HG02973 (cell line): ENCODE data around the gene CFAP61.

Source experiments
- ATAC-seq: cut with Tn5 transposase; IDR thresholded peaks from one replicate; pipeline ENCODE4 v1.9.1; 2021; ENCODE audit warnings: moderate library complexity; ENCODE audit not compliant: unreplicated experiment

Gene CFAP61

GRCh38 chr20:20150241-20150640, 97.9 kb downstream of the CFAP61 start:
- ATAC-seq: no peak

- ATAC-seq: no peak
Observed at GRCh38 chr20:20160520-20160919, 108.2 kb downstream of the CFAP61 start.

GRCh38 chr20:20161611-20162010, 109.3 kb downstream of the CFAP61 start:
- no peak for ATAC-seq

- ATAC-seq: no peak
Observed at GRCh38 chr20:20167698-20168097, 115.4 kb downstream of the CFAP61 start.

- ATAC-seq: no peak
Observed at GRCh38 chr20:20173254-20173653, 120.9 kb downstream of the CFAP61 start.

- no peak for ATAC-seq
Observed at GRCh38 chr20:20174089-20174835, 121.9 kb downstream of the CFAP61 start.

- ATAC-seq: no peak
Observed at GRCh38 chr20:20181322-20181721, 129.0 kb downstream of the CFAP61 start.

GRCh38 chr20:20184149-20184548, 131.8 kb downstream of the CFAP61 start:
- ATAC-seq: no peak

- no peak for ATAC-seq
Observed at GRCh38 chr20:20184706-20185105, 132.4 kb downstream of the CFAP61 start.

- peak; percentile 54 for ATAC-seq
Observed at GRCh38 chr20:20188647-20189046, 136.3 kb downstream of the CFAP61 start.

GRCh38 chr20:20192366-20192765, 140.0 kb downstream of the CFAP61 start:
- no peak for ATAC-seq

GRCh38 chr20:20195021-20195705, 142.8 kb downstream of the CFAP61 start:
- ATAC-seq: no peak

GRCh38 chr20:20196610-20197009, 144.3 kb downstream of the CFAP61 start:
- ATAC-seq: no peak

- ATAC-seq: no peak
Observed at GRCh38 chr20:20198011-20198410, 145.7 kb downstream of the CFAP61 start.

GRCh38 chr20:20199361-20200160, 147.2 kb downstream of the CFAP61 start:
- no peak for ATAC-seq

GRCh38 chr20:20201124-20201523, 148.8 kb downstream of the CFAP61 start:
- no peak for ATAC-seq

GRCh38 chr20:20201639-20202038, 149.3 kb downstream of the CFAP61 start:
- ATAC-seq: no peak

- no peak for ATAC-seq
Observed at GRCh38 chr20:20202768-20203167, 150.4 kb downstream of the CFAP61 start.

- no peak for ATAC-seq
Observed at GRCh38 chr20:20203784-20204183, 151.5 kb downstream of the CFAP61 start.

- ATAC-seq: no peak
Observed at GRCh38 chr20:20204256-20204655, 151.9 kb downstream of the CFAP61 start.

- no peak for ATAC-seq
Observed at GRCh38 chr20:20205141-20205861, 153.0 kb downstream of the CFAP61 start.
